ENCODE results near the gene GRK1. TPM values are rescaled to one million over a fixed set of nuclear protein-coding genes. Genes with fewer than 3 reads are reported as not detected.

GRK1 gene
- total and polyA plus RNA-seq, 2 of the 13 experiments (the other 11 are each of a cell fraction or from before 2014, with no cell fraction given), result 0.07 to 0.12 TPM

- TF ChIP-seq ZNF558 (CRISPR knock-in tag; IDR thresholded peaks at IDR 0.05; ENCODE audit: borderline replicate concordance) (no peak), TRIM24 (CRISPR knock-in tag; IDR thresholded peaks at IDR 0.05) (no peak), ZNF549 (CRISPR knock-in tag; IDR thresholded peaks at IDR 0.05) (no peak), ZNF780A (CRISPR knock-in tag; IDR thresholded peaks at IDR 0.05) (no peak), SAP130 (CRISPR knock-in tag; IDR thresholded peaks at IDR 0.05; ENCODE audit: low read depth) (peak; percentile 33; the same call in 1 of the 2 replicates), STAG1 (CRISPR knock-in tag; IDR thresholded peaks at IDR 0.05) (no peak), IKZF1 (IDR thresholded peaks at IDR 0.05) (no peak), ZBTB21 (CRISPR knock-in tag; IDR thresholded peaks at IDR 0.05) (no peak), CERS6 (CRISPR knock-in tag; IDR thresholded peaks at IDR 0.05) (no peak), ARHGAP35 (CRISPR knock-in tag; IDR thresholded peaks at IDR 0.05; ENCODE audit: borderline replicate concordance) (no peak), ZNF124 (CRISPR knock-in tag; IDR thresholded peaks at IDR 0.05) (no peak), CEBPB (IDR thresholded peaks at IDR 0.05; ENCODE audit: borderline replicate concordance, low read depth, low read length) (0 out of 2 replicates have a peak, but pooled peaks have one; percentile 31), ZNF607 (CRISPR knock-in tag; IDR thresholded peaks at IDR 0.05; ENCODE audit: borderline replicate concordance) (no peak), ZNF639 (CRISPR knock-in tag; conservative IDR thresholded peaks at IDR 0.05) (no peak)
Measured at GRCh38 chr13:113736258-113736731, 69.3 kb downstream of the GRK1 start (continued).

Data from HepG2 (cell line).